Upper lobe of left lung (tissue), 6 donors: ENCODE data around the gene CDSN. TPM values are rescaled to one million over a fixed set of nuclear protein-coding genes. Genes with fewer than 3 reads are reported as not detected.

Source experiments
- ATAC-seq, 2 donors: fragments of 200-7000 bp; cut with Tn5 transposase; one replicate each; pipeline ENCODE4 v1.9.1; 2022; ENCODE audit warnings: mild to moderate bottlenecking in 2 of 2, moderate library complexity in 2 of 2; ENCODE audit not compliant: low FRiP score in 2 of 2
- DNase-seq, 2 donors: peaks; one replicate each; pipeline ENCODE4 v3.0.0-alpha.2; 2019 to 2020
- H3K27ac ChIP-seq, 4 donors: fragments of 200-600 bp; sonication (generic); one replicate each; pipeline ENCODE4 v1.5.1; 2016 to 2019
- H3K27me3 ChIP-seq, 4 donors: fragments of 200-600 bp; sonication (generic); one replicate each; pipeline ENCODE4 v1.5.1; 2017 to 2019
- H3K36me3 ChIP-seq, 4 donors: fragments of 200-600 bp; sonication (generic); one replicate each; pipeline ENCODE4 v1.5.1; 2016 to 2019
- H3K4me1 ChIP-seq, 4 donors: fragments of 200-600 bp; sonication (generic); one replicate each; pipeline ENCODE4 v1.5.1; 2018 to 2019
- H3K4me3 ChIP-seq, 4 donors: fragments of 200-600 bp; sonication (generic); one replicate each; pipeline ENCODE4 v1.5.1; 2017 to 2019; ENCODE audit warnings: mild to moderate bottlenecking in 2 of 4, moderate library complexity in 1 of 4
- H3K9me3 ChIP-seq, 4 donors: fragments of 200-600 bp; sonication (generic); one replicate each; pipeline ENCODE4 v1.5.1; 2018 to 2019
- EP300 ChIP-seq, 4 donors: sonication (generic); formaldehyde crosslinking; IDR thresholded peaks; one replicate each; pipeline ENCODE4 v1.5.1; 2017; ENCODE audit warnings: antibody characterized with exemption in 4 of 4, control low read depth in 2 of 4
- POLR2A ChIP-seq, 4 donors: fragments of 450-650 bp; IDR thresholded peaks; one replicate each; pipeline ENCODE4 v1.5.1; 2016 to 2017; ENCODE audit warnings: antibody characterized with exemption in 4 of 4, mild to moderate bottlenecking in 2 of 4
- POLR2AphosphoS5 ChIP-seq, 2 donors: sonication (generic); formaldehyde crosslinking; IDR thresholded peaks; one replicate each; pipeline ENCODE4 v1.5.1; 2017; ENCODE audit warnings: antibody characterized with exemption in 2 of 2
- WGBS, 2 donors: methylation state at CpG; one replicate each; pipeline ENCODE4 v1.1.5; 2017 to 2018; 5-methylcytosine and 5-hydroxymethylcytosine counted together
- total RNA-seq, 6 donors: library from RNA; depleted of rRNA in 4 of 6; stranded (reverse); fragments of >200 nt in 4 of 6; gene quantifications; one replicate each; pipeline versions ENCODE4 v1.1.0 to v1.2.1, GENCODE V29; 2016 to 2021
- TF ChIP-seq, protein P1 (sequence below), 6 experiments: fragments of 450-650 bp in 4 of 6; fragments of 200-600 bp in 2 of 6; sonication (generic) in 2 of 6; IDR thresholded peaks; one replicate each; pipeline ENCODE4 v1.5.1; 2016 to 2019; ENCODE audit warnings: antibody characterized with exemption in 6 of 6
- donor health status: DM: no; HTN: no; CAD: no; lungs with moderate emphysema.
- donor health status: DM: no; HTN: yes; CAD: no; lungs with severe emphysema.

Gene CDSN
- total RNA-seq, 6 donors from 2014 or later, result not detected

DNA sequence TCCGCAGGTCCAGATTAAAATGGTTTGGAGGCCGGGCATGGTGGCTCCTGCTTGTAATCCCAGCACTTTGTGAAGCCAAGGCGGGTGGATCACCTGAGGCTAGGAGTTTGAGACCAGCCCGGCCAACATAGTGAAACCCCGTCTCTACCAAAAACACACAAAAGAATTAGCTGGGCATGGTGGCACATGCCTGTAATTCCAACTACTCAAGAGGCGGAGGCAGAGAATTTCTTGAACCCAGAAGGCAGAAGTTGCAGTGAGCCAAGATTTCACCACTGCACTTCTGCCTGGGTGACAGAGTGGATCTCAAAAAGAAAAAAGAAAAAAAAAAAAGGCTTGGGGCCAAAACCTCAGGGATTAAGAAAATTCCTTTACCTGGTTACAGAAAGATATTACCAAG lies 38.4 kb downstream of the CDSN start:
- Histone ChIP-seq H3K27ac (no peak overlapping the region), H3K9me3 (no peaks in the 10 kb centered on the region), H3K27me3 (no peaks in the 10 kb centered on the region), H3K4me3 (no peak overlapping the region), H3K4me1 (peaks cover 2 to 6% (median 5%) of the 10 kb centered on the region in 4 donors), H3K36me3 (no peaks in the 10 kb centered on the region)
- no peak for DNase-seq
- WGBS, 2 donors, result 86 to 93% methylated on average over 6 of the region's 6 CpGs
- no peak for ATAC-seq
- TF ChIP-seq POLR2AphosphoS5 (IDR thresholded peaks at IDR 0.05), result no peak
- TF ChIP-seq POLR2A (IDR thresholded peaks at IDR 0.05), result no peak
- TF ChIP-seq EP300 (IDR thresholded peaks at IDR 0.05), result no peak
- TF ChIP-seq, protein P1, sequence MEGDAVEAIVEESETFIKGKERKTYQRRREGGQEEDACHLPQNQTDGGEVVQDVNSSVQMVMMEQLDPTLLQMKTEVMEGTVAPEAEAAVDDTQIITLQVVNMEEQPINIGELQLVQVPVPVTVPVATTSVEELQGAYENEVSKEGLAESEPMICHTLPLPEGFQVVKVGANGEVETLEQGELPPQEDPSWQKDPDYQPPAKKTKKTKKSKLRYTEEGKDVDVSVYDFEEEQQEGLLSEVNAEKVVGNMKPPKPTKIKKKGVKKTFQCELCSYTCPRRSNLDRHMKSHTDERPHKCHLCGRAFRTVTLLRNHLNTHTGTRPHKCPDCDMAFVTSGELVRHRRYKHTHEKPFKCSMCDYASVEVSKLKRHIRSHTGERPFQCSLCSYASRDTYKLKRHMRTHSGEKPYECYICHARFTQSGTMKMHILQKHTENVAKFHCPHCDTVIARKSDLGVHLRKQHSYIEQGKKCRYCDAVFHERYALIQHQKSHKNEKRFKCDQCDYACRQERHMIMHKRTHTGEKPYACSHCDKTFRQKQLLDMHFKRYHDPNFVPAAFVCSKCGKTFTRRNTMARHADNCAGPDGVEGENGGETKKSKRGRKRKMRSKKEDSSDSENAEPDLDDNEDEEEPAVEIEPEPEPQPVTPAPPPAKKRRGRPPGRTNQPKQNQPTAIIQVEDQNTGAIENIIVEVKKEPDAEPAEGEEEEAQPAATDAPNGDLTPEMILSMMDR (IDR thresholded peaks at IDR 0.05), result no peak

DNA sequence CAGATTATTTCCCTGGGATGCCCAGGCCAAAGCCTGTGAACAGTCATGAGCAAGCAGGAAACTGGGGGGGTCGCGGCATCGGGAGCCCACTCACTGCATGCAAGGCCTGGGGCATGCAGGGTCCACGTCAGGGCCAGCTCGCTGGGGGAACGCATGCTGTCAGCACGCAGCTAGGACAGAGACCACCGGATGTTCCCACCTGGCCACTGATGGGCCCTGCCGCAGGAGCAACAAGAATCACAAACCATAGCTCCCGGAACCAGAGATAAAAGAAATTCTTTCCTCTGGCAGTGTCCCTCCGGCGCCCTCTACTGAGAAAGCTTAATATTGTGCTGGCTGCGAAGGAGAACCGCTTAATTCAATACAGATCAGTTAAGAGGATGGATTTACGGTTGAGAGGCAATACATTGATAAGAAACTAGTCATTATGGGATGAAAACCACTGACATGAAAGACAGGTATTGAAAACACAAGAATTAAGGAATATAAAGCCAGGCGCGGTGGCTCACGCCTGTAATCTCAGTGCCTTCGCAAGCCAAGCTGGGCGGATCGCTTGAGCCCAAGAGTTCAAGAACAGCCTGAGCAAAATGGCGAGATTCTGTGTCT lies 40.5 kb downstream of the CDSN start:
- H3K27me3 ChIP-seq, result no peaks in the 10 kb centered on the region
- H3K27ac ChIP-seq, result no peak overlapping the region
- TF ChIP-seq, protein P1 (IDR thresholded peaks at IDR 0.05), result peak; percentile 56 to 75 (median 69)
- no peak for TF ChIP-seq POLR2A (IDR thresholded peaks at IDR 0.05)
- H3K9me3 ChIP-seq, result no peaks in the 10 kb centered on the region
- 20 to 26% methylated on average over 19 to 22 of the region's 22 CpGs for WGBS, 2 donors
- H3K4me3 ChIP-seq, result peak overlapping the region in 1 of 4 donors; percentile 21
- peaks cover 0 to 6% (median 5%) of the 10 kb centered on the region in 4 donors for H3K4me1 ChIP-seq
- peak; percentile 72 to 89 for ATAC-seq
- H3K36me3 ChIP-seq, result no peaks in the 10 kb centered on the region
- DNase-seq, result peak; percentile 52 to 65

DNA sequence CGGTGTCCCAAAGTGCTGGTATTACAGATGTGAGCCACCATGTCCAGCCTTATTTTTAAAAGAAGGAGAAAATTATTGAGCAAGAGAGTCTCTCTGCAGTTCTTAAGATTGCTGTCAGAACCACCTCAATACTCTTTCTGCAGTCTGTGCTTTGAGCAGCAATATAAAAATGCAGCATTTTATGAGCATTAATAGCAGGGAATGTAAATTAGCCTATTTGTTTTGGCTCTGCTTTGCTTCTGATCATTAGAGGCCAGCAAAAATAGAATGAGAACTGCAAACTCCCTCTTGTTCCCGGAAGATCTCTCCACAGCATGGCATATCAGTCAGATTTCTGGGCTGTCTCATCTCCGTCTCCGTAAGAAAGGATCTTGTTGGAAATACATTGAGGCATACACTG lies 43.6 kb downstream of the CDSN start:
- H3K27me3 ChIP-seq, result no peaks in the 10 kb centered on the region
- H3K9me3 ChIP-seq, result no peaks in the 10 kb centered on the region
- no peak for TF ChIP-seq POLR2AphosphoS5 (IDR thresholded peaks at IDR 0.05)
- TF ChIP-seq, protein P1 (IDR thresholded peaks at IDR 0.05), result no peak
- no peak for TF ChIP-seq POLR2A (IDR thresholded peaks at IDR 0.05)
- no peak for TF ChIP-seq EP300 (IDR thresholded peaks at IDR 0.05)
- no peak for ATAC-seq
- 89 to 92% methylated on average over 4 of the region's 4 CpGs for WGBS, 2 donors
- H3K36me3 ChIP-seq, result no peaks in the 10 kb centered on the region
- H3K4me3 ChIP-seq, result no peak overlapping the region
- peaks cover 7 to 15% (median 13%) of the 10 kb centered on the region in 4 donors for H3K4me1 ChIP-seq
- no peak for DNase-seq
- no peak overlapping the region for H3K27ac ChIP-seq

DNA sequence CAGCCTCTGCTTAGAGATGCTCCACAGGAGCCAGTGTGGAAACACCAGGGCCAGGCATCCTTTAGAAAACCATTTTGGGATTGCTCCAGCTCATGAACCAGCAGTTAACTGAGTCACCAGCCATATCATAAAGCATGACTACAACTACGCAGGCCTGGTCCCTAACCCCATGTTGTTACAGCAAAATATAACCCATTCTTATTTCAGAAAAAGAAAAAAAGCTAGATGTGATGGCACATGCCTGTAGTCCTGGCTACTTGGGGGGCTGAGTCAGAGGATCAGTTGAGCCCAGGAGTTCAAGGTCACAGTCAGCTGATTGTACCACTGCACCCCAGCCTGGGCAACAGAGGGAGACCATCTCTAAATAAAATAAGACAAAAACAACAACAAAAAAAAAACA lies 44.7 kb downstream of the CDSN start:
- DNase-seq (no peak), ATAC-seq (no peak)
- Histone ChIP-seq H3K4me3 (no peak overlapping the region), H3K27me3 (no peaks in the 10 kb centered on the region), H3K9me3 (no peaks in the 10 kb centered on the region), H3K27ac (no peak overlapping the region), H3K4me1 (peaks cover 7 to 15% (median 13%) of the 10 kb centered on the region in 4 donors), H3K36me3 (no peaks in the 10 kb centered on the region)
- TF ChIP-seq EP300 (IDR thresholded peaks at IDR 0.05) (no peak), POLR2AphosphoS5 (IDR thresholded peaks at IDR 0.05) (no peak), POLR2A (IDR thresholded peaks at IDR 0.05) (no peak)
- TF ChIP-seq, protein P1 (IDR thresholded peaks at IDR 0.05), result no peak
- 92 to 100% methylated on average over 1 of the region's 1 CpG for WGBS, 2 donors

DNA sequence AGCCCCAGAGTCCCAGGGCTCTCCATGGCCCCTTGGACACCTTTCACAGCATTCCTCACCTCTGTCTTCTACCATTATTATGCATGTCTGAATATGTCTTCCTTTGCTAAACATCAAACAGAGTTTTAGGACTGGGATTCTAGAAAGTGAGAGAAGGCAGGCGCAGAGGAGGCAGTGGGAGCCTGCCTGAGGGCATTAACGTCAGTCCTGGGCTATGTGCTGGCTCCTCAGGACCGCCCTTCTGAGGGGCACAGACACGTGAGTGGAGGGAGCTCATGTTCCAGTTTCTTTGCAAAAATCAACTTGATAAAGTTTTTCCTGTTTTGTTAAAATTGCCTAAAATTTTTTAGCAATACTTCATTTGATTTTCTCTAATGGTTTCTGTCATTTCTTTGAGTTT lies 45.8 kb downstream of the CDSN start:
- no peaks in the 10 kb centered on the region for H3K27me3 ChIP-seq
- ATAC-seq (no peak), DNase-seq (no peak)
- TF ChIP-seq EP300 (IDR thresholded peaks at IDR 0.05), result no peak
- no peak for TF ChIP-seq POLR2A (IDR thresholded peaks at IDR 0.05)
- TF ChIP-seq, protein P1 (IDR thresholded peaks at IDR 0.05), result no peak
- no peak for TF ChIP-seq POLR2AphosphoS5 (IDR thresholded peaks at IDR 0.05)
- H3K36me3 ChIP-seq, result no peaks in the 10 kb centered on the region
- no peaks in the 10 kb centered on the region for H3K9me3 ChIP-seq
- no peak overlapping the region for H3K27ac ChIP-seq
- peaks cover 7 to 11% (median 9%) of the 10 kb centered on the region in 4 donors for H3K4me1 ChIP-seq
- H3K4me3 ChIP-seq, result no peak overlapping the region
- WGBS, 2 donors, result 95 to 96% methylated on average over 4 of the region's 4 CpGs
